ENCODE results near the gene TFG. TPM values are rescaled to one million over a fixed set of nuclear protein-coding genes. Genes with fewer than 3 reads are reported as not detected.
"Not testable (repeated sequence)": the region's sequence is repeated elsewhere in the genome, so short reads cannot be mapped to it uniquely, and the experiment has no call there.

Gene TFG
- 81.4 and 89.0 TPM in 2 replicates for total RNA-seq

- H3K4me2 ChIP-seq (ENCODE audit: insufficient read depth, low read length) = peak within 1 kb of the TSS; percentile 83
- TF ChIP-seq CTCF (IDR thresholded peaks at IDR 0.05; ENCODE audit: extremely low read depth, low read depth, low read length) = no peak
- no peaks in the 10 kb centered on the region for H3K9me3 ChIP-seq (ENCODE audit: low read depth, low read length)
- H3K27me3 ChIP-seq (ENCODE audit: insufficient read depth, low read length) = no peaks in the 10 kb centered on the region
- peaks cover 21% of the 10 kb centered on the region for H3K4me1 ChIP-seq (ENCODE audit: insufficient read depth, low read length)
- H3K79me2 ChIP-seq (ENCODE audit: insufficient read depth, low read length) = peaks cover 46% of the 10 kb centered on the region
- peak within 1 kb of the TSS; percentile 73 for H3K4me3 ChIP-seq (ENCODE audit: insufficient read depth, low read length)
- H4K20me1 ChIP-seq (ENCODE audit: insufficient read depth, low read length) = peaks cover 40% of the 10 kb centered on the region
- peak within 1 kb of the TSS; percentile 82 for H3K27ac ChIP-seq (ENCODE audit: low read depth, low read length)
- H2AFZ ChIP-seq (ENCODE audit: low read length) = peak within 1 kb of the TSS; percentile 73
- peaks cover 19% of the 10 kb centered on the region for H3K36me3 ChIP-seq (ENCODE audit: insufficient read depth, low read length)
- peak; percentile 99 for DNase-seq (ENCODE audit: insufficient read length, low spot score, missing footprints)
These were observed at the start of gene TFG for GRCh38 chr3:100708989-100709841. TSS of gene TFG (plus strand) at chr3:100709494. CDS start at chr3:100713686, 4,192 bp downstream.

GRCh38 chr3:100661294-100661693 is 48.0 kb upstream of the TFG start:
- H4K20me1 ChIP-seq (ENCODE audit: insufficient read depth, low read length); H3K9me3 ChIP-seq (ENCODE audit: low read depth, low read length); H3K4me2 ChIP-seq (ENCODE audit: insufficient read depth, low read length); H3K36me3 ChIP-seq (ENCODE audit: insufficient read depth, low read length); H3K79me2 ChIP-seq (ENCODE audit: insufficient read depth, low read length); DNase-seq (ENCODE audit: insufficient read length, low spot score, missing footprints); H3K27ac ChIP-seq (ENCODE audit: low read depth, low read length); H3K4me1 ChIP-seq (ENCODE audit: insufficient read depth, low read length); H3K4me3 ChIP-seq (ENCODE audit: insufficient read depth, low read length); H2AFZ ChIP-seq (ENCODE audit: low read length): not testable (repeated sequence)
- H3K27me3 ChIP-seq (ENCODE audit: insufficient read depth, low read length) = peaks cover 26% of the 10 kb centered on the region

- Histone ChIP-seq H3K4me1 (ENCODE audit: insufficient read depth, low read length) (no peaks in the 10 kb centered on the region), H4K20me1 (ENCODE audit: insufficient read depth, low read length) (no peaks in the 10 kb centered on the region), H3K27ac (ENCODE audit: low read depth, low read length) (no peak overlapping the region), H3K79me2 (ENCODE audit: insufficient read depth, low read length) (no peaks in the 10 kb centered on the region), H2AFZ (ENCODE audit: low read length) (no peak overlapping the region), H3K4me3 (ENCODE audit: insufficient read depth, low read length) (no peak overlapping the region), H3K36me3 (ENCODE audit: insufficient read depth, low read length) (no peaks in the 10 kb centered on the region), H3K9me3 (ENCODE audit: low read depth, low read length) (no peaks in the 10 kb centered on the region), H3K4me2 (ENCODE audit: insufficient read depth, low read length) (no peak overlapping the region), H3K27me3 (ENCODE audit: insufficient read depth, low read length) (peaks cover 25% of the 10 kb centered on the region)
- TF ChIP-seq CTCF (IDR thresholded peaks at IDR 0.05; ENCODE audit: extremely low read depth, low read depth, low read length) = no peak
- peak; percentile 25 for DNase-seq (ENCODE audit: insufficient read length, low spot score, missing footprints)
These were observed 47.0 kb upstream of the TFG start for GRCh38 chr3:100662113-100662823.

- Histone ChIP-seq H3K36me3 (ENCODE audit: insufficient read depth, low read length) (no peaks in the 10 kb centered on the region), H3K79me2 (ENCODE audit: insufficient read depth, low read length) (no peaks in the 10 kb centered on the region), H3K27ac (ENCODE audit: low read depth, low read length) (no peak overlapping the region), H3K4me1 (ENCODE audit: insufficient read depth, low read length) (no peaks in the 10 kb centered on the region), H3K4me2 (ENCODE audit: insufficient read depth, low read length) (peak overlapping the region; percentile 55), H3K9me3 (ENCODE audit: low read depth, low read length) (no peaks in the 10 kb centered on the region), H4K20me1 (ENCODE audit: insufficient read depth, low read length) (no peaks in the 10 kb centered on the region), H3K4me3 (ENCODE audit: insufficient read depth, low read length) (peak overlapping the region; percentile 27), H3K27me3 (ENCODE audit: insufficient read depth, low read length) (peaks cover 23% of the 10 kb centered on the region), H2AFZ (ENCODE audit: low read length) (peak overlapping the region; percentile 63)
- no peak for TF ChIP-seq CTCF (IDR thresholded peaks at IDR 0.05; ENCODE audit: extremely low read depth, low read depth, low read length)
- DNase-seq (ENCODE audit: insufficient read length, low spot score, missing footprints) = no peak
These were observed 44.1 kb upstream of the TFG start for GRCh38 chr3:100665230-100665629.

GRCh38 chr3:100666699-100667098 is 42.6 kb upstream of the TFG start:
- H2AFZ ChIP-seq (ENCODE audit: low read length); H3K4me3 ChIP-seq (ENCODE audit: insufficient read depth, low read length); H3K36me3 ChIP-seq (ENCODE audit: insufficient read depth, low read length); H3K9me3 ChIP-seq (ENCODE audit: low read depth, low read length); H4K20me1 ChIP-seq (ENCODE audit: insufficient read depth, low read length); DNase-seq (ENCODE audit: insufficient read length, low spot score, missing footprints); H3K27ac ChIP-seq (ENCODE audit: low read depth, low read length); H3K4me1 ChIP-seq (ENCODE audit: insufficient read depth, low read length); H3K79me2 ChIP-seq (ENCODE audit: insufficient read depth, low read length); H3K4me2 ChIP-seq (ENCODE audit: insufficient read depth, low read length): not testable (repeated sequence)
- H3K27me3 ChIP-seq (ENCODE audit: insufficient read depth, low read length) = peaks cover 23% of the 10 kb centered on the region

GRCh38 chr3:100667316-100667715 is 42.0 kb upstream of the TFG start:
- not testable (repeated sequence) for H3K4me2 ChIP-seq (ENCODE audit: insufficient read depth, low read length); H3K79me2 ChIP-seq (ENCODE audit: insufficient read depth, low read length); H3K4me3 ChIP-seq (ENCODE audit: insufficient read depth, low read length); DNase-seq (ENCODE audit: insufficient read length, low spot score, missing footprints); H3K9me3 ChIP-seq (ENCODE audit: low read depth, low read length); H4K20me1 ChIP-seq (ENCODE audit: insufficient read depth, low read length); H3K27ac ChIP-seq (ENCODE audit: low read depth, low read length); H3K36me3 ChIP-seq (ENCODE audit: insufficient read depth, low read length); H3K4me1 ChIP-seq (ENCODE audit: insufficient read depth, low read length); H2AFZ ChIP-seq (ENCODE audit: low read length)
- peaks cover 23% of the 10 kb centered on the region for H3K27me3 ChIP-seq (ENCODE audit: insufficient read depth, low read length)

All from osteoblast (primary cell).